Transverse colon (tissue), 4 donors: ENCODE measurements around the gene STARD3.

Source experiments
- POLR2A ChIP-seq: fragments of 450-650 bp; IDR thresholded peaks from one replicate; pipeline ENCODE4 v1.6.1; 2016; ENCODE audit warnings: antibody characterized with exemption, mild to moderate bottlenecking, moderate library complexity
- POLR2AphosphoS5 ChIP-seq, 3 donors: sonication (generic); formaldehyde crosslinking; IDR thresholded peaks; one replicate each; pipeline ENCODE4 v1.6.1; 2016; ENCODE audit warnings: antibody characterized with exemption in 3 of 3
- TF ChIP-seq, protein P1 (sequence below), 5 experiments: fragments of 200-600 bp in 3 of 5; fragments of 450-650 bp in 2 of 5; sonication (generic) in 3 of 5; IDR thresholded peaks; 1 replicate in 2 of 5; 2 replicates in 3 of 5; pipeline ENCODE4 v1.5.1; 2016 to 2017; ENCODE audit warnings: antibody characterized with exemption in 5 of 5, inconsistent platforms in 3 of 5, mild to moderate bottlenecking in 2 of 5, moderate library complexity in 1 of 5

GRCh38 chr17:39608142-39608981 is 28.6 kb upstream of the STARD3 start:
- TF ChIP-seq, protein P1, sequence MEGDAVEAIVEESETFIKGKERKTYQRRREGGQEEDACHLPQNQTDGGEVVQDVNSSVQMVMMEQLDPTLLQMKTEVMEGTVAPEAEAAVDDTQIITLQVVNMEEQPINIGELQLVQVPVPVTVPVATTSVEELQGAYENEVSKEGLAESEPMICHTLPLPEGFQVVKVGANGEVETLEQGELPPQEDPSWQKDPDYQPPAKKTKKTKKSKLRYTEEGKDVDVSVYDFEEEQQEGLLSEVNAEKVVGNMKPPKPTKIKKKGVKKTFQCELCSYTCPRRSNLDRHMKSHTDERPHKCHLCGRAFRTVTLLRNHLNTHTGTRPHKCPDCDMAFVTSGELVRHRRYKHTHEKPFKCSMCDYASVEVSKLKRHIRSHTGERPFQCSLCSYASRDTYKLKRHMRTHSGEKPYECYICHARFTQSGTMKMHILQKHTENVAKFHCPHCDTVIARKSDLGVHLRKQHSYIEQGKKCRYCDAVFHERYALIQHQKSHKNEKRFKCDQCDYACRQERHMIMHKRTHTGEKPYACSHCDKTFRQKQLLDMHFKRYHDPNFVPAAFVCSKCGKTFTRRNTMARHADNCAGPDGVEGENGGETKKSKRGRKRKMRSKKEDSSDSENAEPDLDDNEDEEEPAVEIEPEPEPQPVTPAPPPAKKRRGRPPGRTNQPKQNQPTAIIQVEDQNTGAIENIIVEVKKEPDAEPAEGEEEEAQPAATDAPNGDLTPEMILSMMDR (IDR thresholded peaks at IDR 0.05): no peak
- TF ChIP-seq POLR2A (no peak), POLR2AphosphoS5 (IDR thresholded peaks at IDR 0.05) (no peak)
